GM21717 (cell line): ENCODE data around the gene ANO2.
"Not testable (repeated sequence)": the region's sequence is repeated elsewhere in the genome, so short reads cannot be mapped to it uniquely, and the experiment has no call there.

Experiments
- ATAC-seq: cut with Tn5 transposase; IDR thresholded peaks from one replicate; pipeline ENCODE4 v1.9.1; 2021; ENCODE audit warnings: mild to moderate bottlenecking, moderate library complexity; ENCODE audit not compliant: unreplicated experiment

The ANO2 gene

GRCh38 chr12:5561057-5561456 lies 384.0 kb downstream of the ANO2 start:
- no peak for ATAC-seq

GRCh38 chr12:5560265-5560664 lies 384.8 kb downstream of the ANO2 start:
- ATAC-seq: no peak

GRCh38 chr12:5557906-5558305 lies 387.2 kb downstream of the ANO2 start:
- no peak for ATAC-seq

GRCh38 chr12:5556946-5557673 lies 387.9 kb downstream of the ANO2 start:
- ATAC-seq: no peak

GRCh38 chr12:5556033-5556614 lies 388.9 kb downstream of the ANO2 start:
- ATAC-seq: no peak

- no peak for ATAC-seq
Observed at GRCh38 chr12:5554711-5555110, 390.3 kb downstream of the ANO2 start.

GRCh38 chr12:5549011-5549410 lies 396.0 kb downstream of the ANO2 start:
- no peak for ATAC-seq

- ATAC-seq: no peak
Observed at GRCh38 chr12:5548152-5548943, 396.7 kb downstream of the ANO2 start.

GRCh38 chr12:5546616-5547015 lies 398.4 kb downstream of the ANO2 start:
- ATAC-seq: no peak

GRCh38 chr12:5537771-5538170 lies 407.3 kb downstream of the ANO2 start:
- ATAC-seq: no peak

- not testable (repeated sequence) for ATAC-seq
Observed at GRCh38 chr12:5537026-5537615, 407.9 kb downstream of the ANO2 start.

GRCh38 chr12:5535541-5535940 lies 409.5 kb downstream of the ANO2 start:
- ATAC-seq: no peak

GRCh38 chr12:5534426-5535199 lies 410.4 kb downstream of the ANO2 start:
- no peak for ATAC-seq

GRCh38 chr12:5533368-5533767 lies 411.7 kb downstream of the ANO2 start:
- no peak for ATAC-seq

- ATAC-seq: no peak
Observed at GRCh38 chr12:5525783-5526367, 419.2 kb downstream of the ANO2 start.

GRCh38 chr12:5524769-5525436 lies 420.2 kb downstream of the ANO2 start:
- ATAC-seq: no peak

- no peak for ATAC-seq
Observed at GRCh38 chr12:5524116-5524768, 420.8 kb downstream of the ANO2 start.

GRCh38 chr12:5523396-5524115 lies 421.5 kb downstream of the ANO2 start:
- no peak for ATAC-seq
